Left ventricle myocardium superior (tissue), 1 donor: ENCODE data around the gene KRTAP4-3. TPM values are rescaled to one million over a fixed set of nuclear protein-coding genes. Genes with fewer than 3 reads are reported as not detected.
"Not testable (repeated sequence)": the region's sequence is repeated elsewhere in the genome, so short reads cannot be mapped to it uniquely, and the experiment has no call there.

Source experiments
- ATAC-seq: fragments of 200-7000 bp; cut with Tn5 transposase; one replicate; pipeline ENCODE4 v1.9.1; 2020; ENCODE audit warnings: mild to moderate bottlenecking, moderate library complexity
- DNase-seq: peaks from one replicate; pipeline ENCODE4 v3.0.0-alpha.2; 2020
- intact Hi-C: fragments of 100-400 bp; cut with micrococcal nuclease; formaldehyde crosslinking; loops from one replicate; pipeline ENCODE4 v1.11.0; 2022
- long read RNA-seq: library from polyadenylated mRNA; unstranded; transcript quantifications from one replicate; pipeline ENCODE4 v2.0.0, GENCODE V29; 2021
- total RNA-seq: library from RNA; stranded (reverse); fragmentation: NEBNext Ultra II Directional; extraction: Animal tissue kit (Norgen Biotek cat#: 25700); gene quantifications from one replicate; pipeline ENCODE4 v1.2.1, GENCODE V29; 2021
- donor health status: DM: no; HTN: yes; CAD: no; lungs with severe emphysema.

Gene KRTAP4-3
- not detected for total RNA-seq
- long read RNA-seq = 0 reads

DNA sequence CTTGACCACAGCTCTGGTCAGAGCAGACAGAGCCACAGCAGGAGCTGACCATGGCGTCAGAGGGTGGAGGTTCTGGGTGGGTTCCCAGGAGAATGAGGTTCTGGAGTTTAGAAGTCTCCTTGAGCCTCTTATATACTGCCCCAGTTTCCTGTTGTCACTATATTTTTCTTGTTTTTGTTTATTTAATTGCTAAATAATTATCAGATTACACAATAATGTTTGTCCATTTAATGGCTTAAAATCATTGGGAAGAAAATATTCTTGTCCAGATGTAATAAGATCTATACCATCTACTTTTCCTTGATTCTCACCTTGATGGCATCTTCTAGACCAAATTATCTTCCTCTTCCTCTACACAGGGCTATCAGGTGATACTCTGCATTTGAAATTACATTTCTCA is at the start of gene KRTAP4-3:
Gene KRTAP4-3, minus strand, starts transcription at position 101 of the 400 bp plus-strand sequence. Its CDS starts 49 bp downstream, at position 52.
- intact Hi-C loops = no loop called here
- DNase-seq (no peak), ATAC-seq (no peak)

DNA sequence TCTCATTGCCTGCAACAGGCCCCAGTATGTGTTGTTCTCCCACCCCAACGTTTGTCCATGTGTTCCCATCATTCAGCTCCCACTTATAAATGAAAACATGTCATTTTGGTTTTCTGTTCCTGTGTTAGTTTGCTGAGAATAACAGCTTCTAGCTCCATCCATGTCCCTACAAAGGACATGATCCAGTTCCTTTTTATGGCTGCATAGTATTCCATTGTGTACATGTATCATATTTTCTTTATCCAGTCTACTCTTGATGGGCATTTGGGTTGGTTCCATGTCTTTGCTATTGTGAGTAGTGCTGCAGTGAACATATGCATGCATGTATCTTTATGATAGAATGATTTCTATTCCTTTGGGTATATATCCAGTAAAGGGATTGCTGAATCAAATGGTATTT is 47.7 kb upstream of the KRTAP4-3 start:
- intact Hi-C loops = no loop called here
- DNase-seq (no peak), ATAC-seq (no peak)

DNA sequence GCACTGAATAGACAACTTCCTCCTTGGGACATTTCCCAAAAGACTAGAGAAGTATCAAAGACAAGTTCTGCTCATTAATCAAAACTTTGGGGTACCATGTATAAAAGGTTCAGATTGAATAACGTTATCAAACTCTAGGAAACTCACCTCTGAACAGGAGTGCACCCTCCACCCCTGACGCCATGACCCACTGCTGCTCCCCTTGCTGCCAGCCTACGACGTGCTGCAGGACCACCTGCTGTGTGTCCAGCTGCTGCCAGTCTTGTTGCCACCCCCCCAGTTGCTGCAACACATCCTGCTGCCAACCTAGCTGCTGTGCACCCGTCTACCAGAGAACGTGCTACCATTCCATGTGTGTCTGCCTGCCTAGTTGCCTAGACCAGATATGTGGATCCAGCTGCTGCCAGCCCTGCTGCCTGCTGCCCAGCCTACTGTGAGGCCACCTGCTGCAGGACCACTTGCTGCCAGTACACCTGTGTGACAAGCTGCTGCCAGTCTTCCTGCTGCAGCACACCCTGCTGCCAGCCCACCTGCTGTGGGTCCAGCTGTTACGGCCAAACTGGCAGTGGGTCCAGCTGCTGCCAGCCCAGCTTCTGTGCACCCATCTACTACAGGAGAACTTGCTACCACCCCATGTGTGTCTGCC is 44.6 kb upstream of the KRTAP4-3 start:
- DNase-seq (no peak), ATAC-seq (no peak)
- intact Hi-C loops = no loop called here

DNA sequence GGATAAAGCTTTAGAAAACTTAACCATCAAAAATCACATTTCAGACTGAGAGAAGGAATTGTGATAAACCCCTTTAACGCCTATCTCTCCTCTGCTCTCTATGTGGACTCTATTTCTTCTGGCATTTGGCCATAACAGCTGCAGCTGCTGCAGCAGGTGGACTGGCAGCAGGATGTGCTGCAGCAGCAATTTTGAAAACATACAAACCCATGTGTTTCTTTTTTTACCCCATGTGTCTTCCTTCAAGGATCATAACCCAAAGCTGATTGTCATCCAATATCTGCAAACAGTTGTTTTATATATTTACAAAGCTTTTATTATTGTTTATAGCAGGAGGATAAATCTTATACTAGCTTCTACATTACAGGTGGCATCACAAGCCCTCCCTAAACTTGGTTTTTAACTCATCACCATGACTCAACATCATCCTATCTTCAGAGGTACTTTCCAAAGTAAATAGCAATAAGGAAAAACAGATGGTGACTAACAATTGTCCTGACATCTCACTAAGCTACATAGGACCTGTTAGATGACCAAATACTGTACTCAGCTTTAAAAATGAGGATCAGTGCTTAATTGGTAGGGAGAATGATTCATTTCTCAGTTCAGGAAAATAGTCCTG is 43.9 kb upstream of the KRTAP4-3 start:
- DNase-seq (no peak), ATAC-seq (no peak)
- intact Hi-C loops = no loop called here

DNA sequence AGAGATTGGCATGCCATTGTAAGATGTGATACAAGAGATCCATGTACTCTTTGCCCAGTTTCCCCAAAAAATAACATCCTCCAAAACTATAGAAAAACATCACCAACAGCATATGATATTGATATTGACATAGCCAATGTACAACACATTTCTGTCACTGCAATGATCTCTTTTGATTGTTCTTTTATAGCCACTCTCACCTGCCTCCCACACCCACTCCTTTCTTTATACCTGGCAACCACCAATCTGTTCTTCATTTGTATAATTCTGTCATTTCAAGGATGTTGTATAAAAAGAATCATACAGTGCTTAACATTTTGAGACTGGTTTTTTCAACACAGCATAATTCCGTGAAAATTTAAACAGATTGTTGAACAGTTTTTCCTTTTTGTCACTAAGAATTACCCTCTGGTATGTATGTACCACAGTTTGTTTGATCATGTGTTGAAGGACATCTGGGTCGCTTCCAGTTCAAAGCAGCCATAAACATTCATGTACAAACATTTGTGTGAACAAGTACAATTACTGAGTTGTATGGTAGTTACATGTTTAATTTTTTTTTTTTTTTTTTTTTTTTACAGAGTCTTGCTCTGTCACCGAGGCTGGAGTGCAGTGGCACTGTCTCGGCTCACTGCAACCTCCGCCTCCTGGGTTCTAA is 31.5 kb upstream of the KRTAP4-3 start:
- DNase-seq = no peak
- no peak for ATAC-seq
- intact Hi-C loops = no loop called here

DNA sequence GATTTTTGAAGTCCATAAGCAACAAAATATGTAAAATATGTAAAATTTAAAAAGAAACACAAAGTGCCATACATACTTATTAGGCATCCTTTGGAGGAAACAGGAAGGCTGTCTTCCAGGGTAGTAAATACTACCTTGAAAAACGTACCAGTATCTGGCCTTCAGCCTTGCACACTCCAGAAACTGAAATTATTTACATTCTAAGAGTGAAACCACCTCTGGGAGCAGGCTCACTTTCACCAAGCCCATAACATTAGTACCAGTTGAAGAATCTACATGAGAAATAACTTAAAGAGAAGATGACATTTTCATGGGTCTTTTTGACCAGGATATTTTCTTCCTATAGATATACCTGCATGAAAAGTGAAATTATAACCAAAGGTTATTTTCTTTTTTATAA is 28.0 kb upstream of the KRTAP4-3 start:
- DNase-seq (no peak), ATAC-seq (no peak)
- intact Hi-C loops = no loop called here

DNA sequence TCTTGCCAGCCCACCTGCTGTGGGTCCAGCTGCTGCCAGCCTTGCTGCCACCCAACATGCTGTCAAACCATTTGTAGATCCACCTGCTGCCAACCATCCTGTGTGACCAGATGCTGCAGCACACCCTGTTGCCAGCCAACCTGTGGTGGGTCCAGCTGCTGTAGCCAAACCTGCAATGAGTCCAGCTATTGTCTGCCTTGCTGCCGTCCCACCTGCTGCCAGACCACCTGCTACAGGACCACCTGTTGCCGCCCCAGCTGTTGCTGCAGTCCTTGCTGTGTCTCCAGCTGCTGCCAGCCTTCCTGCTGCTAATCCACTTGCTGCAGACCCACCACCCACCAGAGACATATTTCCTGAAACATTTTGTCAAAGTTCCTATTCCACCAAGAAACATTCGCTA is 22.3 kb upstream of the KRTAP4-3 start:
- DNase-seq = no peak
- intact Hi-C loops = no loop called here
- no peak for ATAC-seq

DNA sequence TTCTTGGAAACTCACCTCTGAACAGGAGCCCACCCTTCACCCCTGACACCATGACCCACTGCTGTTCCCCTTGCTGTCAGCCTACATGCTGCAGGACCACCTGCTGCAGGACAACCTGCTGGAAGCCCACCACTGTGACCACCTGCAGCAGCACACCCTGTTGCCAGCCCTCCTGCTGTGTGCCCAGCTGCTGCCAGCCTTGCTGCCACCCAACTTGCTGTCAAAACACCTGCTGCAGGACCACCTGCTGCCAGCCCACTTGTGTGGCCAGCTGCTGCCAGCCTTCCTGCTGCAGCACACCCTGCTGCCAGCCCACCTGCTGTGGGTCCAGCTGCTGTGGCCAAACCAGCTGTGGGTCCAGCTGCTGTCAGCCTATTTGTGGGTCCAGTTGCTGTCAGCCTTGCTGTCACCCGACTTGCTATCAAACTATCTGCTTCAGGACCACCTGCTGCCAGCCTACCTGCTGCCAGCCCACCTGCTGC is 21.9 kb upstream of the KRTAP4-3 start, which contains the start of gene KRTAP9-1:
Gene KRTAP9-1, plus strand, starts transcription at position 51 of the 482 bp plus-strand sequence. Its CDS starts 0 bp downstream, at position 51.
- intact Hi-C loops = not testable (repeated sequence)

DNA sequence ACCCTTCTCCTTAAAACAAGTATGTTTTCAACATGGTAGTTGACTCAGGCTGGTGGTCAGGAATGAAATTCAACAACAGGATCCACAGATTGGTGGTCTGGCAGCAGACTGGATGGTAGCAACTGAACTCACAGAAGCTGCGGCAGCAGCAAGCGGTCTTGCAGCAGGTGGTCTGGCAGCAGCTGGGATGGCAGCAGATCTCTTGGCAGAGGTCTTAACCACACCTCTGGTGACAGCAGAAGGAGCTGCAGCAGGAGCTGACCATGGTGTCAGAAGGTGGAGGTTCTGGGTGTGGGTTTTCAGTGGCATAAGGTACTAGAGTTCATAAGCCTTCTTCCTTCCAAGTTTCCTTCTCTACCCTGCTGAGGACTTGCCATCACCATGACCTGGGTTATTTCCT is 18.9 kb upstream of the KRTAP4-3 start:
- intact Hi-C loops = no loop called here
- ATAC-seq (no peak), DNase-seq (no peak)

More for the DNA sequence above, 21.9 kb upstream of the KRTAP4-3 start, which contains the start of gene KRTAP9-1:
- not testable (repeated sequence) for ATAC-seq, DNase-seq

DNA sequence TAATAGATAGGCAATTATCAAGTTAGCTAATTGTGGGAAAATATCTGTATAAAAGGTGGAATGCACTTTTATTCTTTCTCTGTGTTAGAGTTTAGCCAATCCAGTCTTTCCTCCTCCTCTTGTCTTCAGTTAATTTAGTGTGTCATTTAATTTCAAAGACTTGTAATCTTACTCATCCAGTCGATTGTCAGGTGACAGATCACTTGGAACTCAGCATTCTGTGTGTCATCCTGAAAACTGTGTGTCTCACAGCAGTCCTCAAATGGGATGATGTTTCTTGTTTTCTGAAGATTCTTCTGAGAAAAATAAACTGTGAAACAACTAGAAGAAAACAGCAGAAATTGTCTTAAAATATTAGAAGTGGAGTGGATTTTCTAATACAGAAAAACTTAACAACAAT is 17.0 kb upstream of the KRTAP4-3 start:
- ATAC-seq (no peak), DNase-seq (no peak)
- intact Hi-C loops = no loop called here

DNA sequence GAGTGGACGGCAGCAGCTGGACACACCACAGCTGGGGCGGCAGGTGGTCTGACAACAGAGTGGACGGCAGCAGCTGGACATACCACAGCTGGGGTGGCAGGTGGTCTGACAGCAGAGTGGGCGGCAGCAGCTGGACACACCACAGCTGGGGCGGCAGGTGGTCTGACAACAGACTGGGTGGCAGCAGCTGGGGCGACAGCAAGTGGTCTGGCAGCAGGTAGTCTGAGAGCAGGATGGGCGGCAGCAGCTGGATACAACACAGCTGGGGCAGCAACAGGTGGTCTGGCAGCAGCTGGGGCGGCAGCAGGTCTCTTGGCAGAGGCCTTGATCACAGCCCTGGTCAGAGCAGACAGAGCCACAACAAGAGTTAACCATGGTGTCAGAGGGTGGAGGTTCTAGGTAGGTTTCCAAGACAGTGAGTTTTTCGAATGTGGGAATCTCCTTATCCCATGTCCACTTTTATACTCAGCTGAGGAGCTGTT is 16.5 kb upstream of the KRTAP4-3 start, which contains the start of gene KRTAP4-1:
Gene KRTAP4-1, minus strand, starts transcription at position 432 of the 482 bp plus-strand sequence. Its CDS starts 57 bp downstream, at position 375.
- ATAC-seq = no peak
- intact Hi-C loops = no loop called here
- no peak for DNase-seq

DNA sequence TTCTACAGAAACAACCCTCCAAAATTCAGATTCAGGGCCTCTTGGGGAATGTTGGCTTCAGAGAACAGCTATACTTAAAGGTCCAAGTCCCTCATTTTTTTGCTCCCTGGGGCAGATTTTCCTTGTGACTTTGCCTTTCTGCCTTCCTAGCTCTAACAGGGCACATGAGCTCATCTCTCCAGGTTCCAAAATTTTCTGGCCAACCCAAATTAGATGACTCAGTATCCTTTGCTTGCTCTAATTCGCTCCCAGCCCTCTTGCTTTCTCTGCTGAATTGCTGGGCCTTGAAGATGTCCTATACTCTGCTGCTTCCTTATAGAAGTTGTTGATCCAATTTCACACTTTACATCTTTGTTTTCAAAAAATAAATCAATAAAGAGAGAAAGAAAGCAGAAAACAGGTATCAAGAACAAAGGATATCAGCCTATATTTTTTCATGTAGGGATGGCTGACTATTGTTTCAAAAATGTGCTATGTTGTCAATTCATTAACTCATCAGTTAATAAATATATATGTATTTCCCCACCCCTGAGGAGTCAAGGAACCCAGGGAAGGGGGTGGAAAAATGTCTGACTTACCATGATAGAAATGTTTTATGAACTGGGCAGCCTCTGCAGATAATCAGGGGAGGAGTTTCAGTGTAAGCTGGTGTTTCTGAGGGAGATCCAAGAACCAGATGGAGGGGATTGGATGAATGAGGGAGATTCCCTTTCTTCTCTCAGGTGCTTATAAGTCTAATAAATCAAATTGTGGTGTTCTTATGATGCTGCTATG is 11.0 kb upstream of the KRTAP4-3 start:
- ATAC-seq = no peak
- intact Hi-C loops = no loop called here

DNA sequence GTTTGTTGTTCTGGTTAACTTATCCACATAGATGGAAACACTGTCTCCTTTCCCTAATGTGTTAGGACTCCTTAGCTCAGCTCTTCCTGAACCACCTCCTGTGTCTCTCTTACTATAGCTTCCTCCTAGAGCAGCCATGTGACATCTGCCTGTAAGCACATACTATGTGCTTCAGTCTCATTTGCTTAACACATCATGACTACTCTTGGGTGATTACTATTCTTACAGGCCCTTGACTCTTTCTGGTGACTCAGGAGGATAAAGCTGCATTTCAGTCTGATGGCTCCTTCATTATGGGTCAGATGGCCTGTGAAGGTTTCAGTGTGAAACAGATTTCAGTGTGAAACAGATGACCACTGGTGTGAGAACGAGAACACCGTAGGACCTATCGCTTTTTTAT is 10.3 kb upstream of the KRTAP4-3 start:
- DNase-seq (no peak), ATAC-seq (no peak)
- intact Hi-C loops = no loop called here

More for the DNA sequence above, 11.0 kb upstream of the KRTAP4-3 start:
- DNase-seq = no peak

DNA sequence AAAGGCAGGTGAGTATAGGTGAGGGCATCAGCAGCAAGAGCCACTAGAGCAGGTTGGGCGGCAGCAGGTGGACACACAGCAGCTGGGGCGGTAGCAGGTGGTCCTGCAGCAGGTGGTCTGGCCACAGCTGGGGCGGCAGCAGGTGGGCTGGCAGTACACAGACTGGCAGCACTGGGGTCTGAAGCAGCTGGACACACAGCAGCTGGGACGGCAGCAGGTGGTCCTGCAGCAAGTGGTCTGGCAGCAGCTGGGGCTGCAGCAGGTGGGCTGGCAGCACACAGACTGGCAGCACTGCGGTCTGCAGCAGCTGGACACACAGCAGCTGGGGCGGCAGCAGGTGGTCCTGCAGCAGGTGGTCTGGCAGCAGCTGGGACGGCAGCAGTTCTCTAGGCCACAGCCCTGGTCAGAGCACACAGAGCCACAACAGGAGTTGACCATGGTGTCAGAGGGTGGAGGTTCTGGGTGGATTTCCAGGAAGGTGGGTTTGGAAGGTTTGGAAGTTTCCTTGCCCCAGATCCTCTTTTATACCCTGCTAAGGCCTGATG is 9.8 kb upstream of the KRTAP4-3 start, which contains the start of gene KRTAP4-2:
Gene KRTAP4-2, minus strand, starts transcription at position 495 of the 545 bp plus-strand sequence. Its CDS starts 57 bp downstream, at position 438.
- no peak for DNase-seq
- intact Hi-C loops = no loop called here
- ATAC-seq = no peak

DNA sequence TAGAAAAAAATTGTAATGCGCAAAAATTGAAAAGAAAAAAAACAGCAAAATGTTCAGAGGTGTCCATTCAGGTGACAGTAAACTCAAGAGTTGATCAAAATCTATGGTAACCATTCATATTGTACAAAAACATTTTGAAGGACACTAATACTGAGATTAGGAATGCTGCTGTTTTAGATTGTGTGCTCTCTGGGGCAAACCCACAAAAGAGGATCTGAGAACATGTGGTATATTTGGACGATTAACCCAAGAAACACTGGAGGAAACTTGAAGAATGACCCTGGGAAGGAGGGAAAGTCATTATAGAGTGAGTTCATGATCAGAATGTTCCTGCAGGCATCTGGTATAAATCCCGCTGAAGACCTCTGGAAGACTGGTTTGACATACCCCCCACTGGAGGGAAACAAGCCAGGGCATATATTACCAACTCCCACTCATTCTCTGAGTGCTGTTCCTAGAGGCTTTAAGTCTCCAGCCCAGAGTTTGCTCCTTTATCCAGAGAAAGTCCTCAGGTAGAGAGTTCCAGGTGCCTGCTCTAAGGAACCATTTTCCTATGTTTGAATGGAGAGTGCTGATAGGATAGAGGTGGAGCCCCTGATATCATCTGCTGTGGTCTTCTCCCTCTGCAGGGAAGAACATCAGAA is 8.8 kb upstream of the KRTAP4-3 start:
- intact Hi-C loops = no loop called here
- no peak for ATAC-seq

DNA sequence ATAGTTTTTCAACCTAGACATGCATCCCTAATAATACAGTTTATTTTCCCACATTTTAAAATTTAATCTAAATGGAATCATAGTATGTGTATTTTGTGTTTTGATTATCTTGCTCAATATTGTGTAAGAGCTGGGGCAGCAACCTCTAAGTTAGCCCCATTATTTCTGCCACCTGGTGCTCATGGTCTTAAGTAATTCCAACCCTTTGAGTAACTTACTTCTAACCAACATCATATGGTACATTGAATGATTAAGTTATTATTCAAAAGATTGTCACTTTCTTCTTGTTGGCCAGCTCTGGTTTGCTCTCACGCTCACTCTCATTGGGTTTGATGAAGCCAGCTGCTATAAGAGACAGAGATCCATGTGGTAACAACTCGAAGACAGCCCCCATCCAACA is 3.9 kb upstream of the KRTAP4-3 start:
- ATAC-seq (no peak), DNase-seq (no peak)
- intact Hi-C loops = no loop called here

More for the DNA sequence above, 8.8 kb upstream of the KRTAP4-3 start:
- no peak for DNase-seq

DNA sequence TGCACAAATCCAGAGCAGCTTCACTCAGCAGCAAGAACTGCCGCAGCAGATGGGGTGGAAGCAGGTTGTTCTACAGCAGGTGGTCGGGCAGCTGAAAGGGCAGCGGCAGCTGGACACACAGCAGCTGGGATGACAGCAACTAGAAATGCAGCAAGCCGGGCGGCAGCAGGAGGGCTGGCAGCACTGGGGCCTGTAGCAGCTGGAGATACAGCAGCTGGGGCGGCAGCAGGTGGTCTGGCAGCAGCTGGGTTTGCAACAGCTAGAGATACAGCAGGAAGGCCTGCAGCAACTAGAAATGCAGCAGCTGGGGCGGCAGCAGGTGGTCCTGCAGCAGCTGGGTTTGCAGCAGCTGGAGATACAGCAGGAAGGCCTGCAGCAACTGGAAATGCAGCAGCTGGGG is 460 bp downstream of the KRTAP4-3 start:
- intact Hi-C loops = no loop called here
- DNase-seq (no peak), ATAC-seq (no peak)

DNA sequence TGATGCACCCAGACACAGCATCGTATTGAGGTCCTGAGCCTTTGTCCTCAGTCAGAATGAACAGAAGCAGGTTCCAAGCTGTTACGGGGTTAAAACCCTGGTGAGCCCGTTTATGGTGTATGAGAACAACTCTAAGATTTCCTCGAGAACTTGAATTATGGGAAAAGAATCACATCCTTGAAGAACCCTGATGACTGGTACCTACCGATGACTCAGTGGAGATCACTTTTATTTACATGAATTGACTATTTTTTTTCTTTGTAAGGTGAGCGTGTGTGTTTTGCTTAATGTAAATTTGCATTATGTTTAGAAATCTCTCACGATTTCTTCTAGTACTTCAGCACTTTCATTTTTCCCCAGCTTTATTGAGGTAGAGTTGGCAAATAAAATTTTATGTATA is 4.2 kb downstream of the KRTAP4-3 start:
- ATAC-seq (no peak), DNase-seq (no peak)
- intact Hi-C loops = no loop called here
